Progenitor cell of endocrine pancreas (in vitro differentiated cells): ENCODE data around the gene PARL. TPM values are rescaled to one million over a fixed set of nuclear protein-coding genes. Genes with fewer than 3 reads are reported as not detected.
"Not testable (repeated sequence)": the region's sequence is repeated elsewhere in the genome, so short reads cannot be mapped to it uniquely, and the experiment has no call there.

Experiments used
- DNase-seq: peaks from one replicate; pipeline ENCODE4 v3.0.0; 2021; ENCODE audit warnings: low spot score; ENCODE audit not compliant: unreplicated experiment
- H3K27ac Mint-ChIP-seq: 2 replicates; pipeline ENCODE4 v1.8.0; 2021; ENCODE audit warnings: mild to moderate bottlenecking, moderate library complexity, mixed read lengths
- H3K27me3 Mint-ChIP-seq: 2 replicates; pipeline ENCODE4 v1.8.0; 2021; ENCODE audit warnings: mixed read lengths
- H3K36me3 Mint-ChIP-seq: 2 replicates; pipeline ENCODE4 v1.8.0; 2022; ENCODE audit warnings: mixed read lengths; ENCODE audit not compliant: insufficient read depth
- H3K4me1 Mint-ChIP-seq: 2 replicates; pipeline ENCODE4 v1.8.0; 2021; ENCODE audit warnings: low read depth, mixed read lengths
- H3K4me3 Mint-ChIP-seq: 2 replicates; pipeline ENCODE4 v1.8.0; 2021; ENCODE audit warnings: low read depth, mild to moderate bottlenecking, moderate library complexity, mixed read lengths
- H3K9me3 Mint-ChIP-seq: 2 replicates; pipeline ENCODE4 v1.8.0; 2021; ENCODE audit warnings: low read depth, mixed read lengths
- CTCF ChIP-seq: fragments of 200-600 bp; sonication (generic); IDR thresholded peaks from one replicate; pipeline ENCODE4 v1.5.0; 2021; ENCODE audit warnings: antibody characterized with exemption, mild to moderate bottlenecking; ENCODE audit not compliant: unreplicated experiment
- total RNA-seq: library from RNA; stranded (reverse); gene quantifications from 2 replicates; pipeline ENCODE4 v1.2.1, GENCODE V29; 2021

The PARL gene
- total RNA-seq, 1 donor from 2014 or later: 54.8 TPM

- H3K27me3 Mint-ChIP-seq: peaks cover 10% of the 10 kb centered on the region
- H3K36me3 Mint-ChIP-seq: peaks cover under 1% of the 10 kb centered on the region
- peak overlapping the region; percentile 93 for H3K27ac Mint-ChIP-seq
- peaks cover 18% of the 10 kb centered on the region for H3K4me1 Mint-ChIP-seq
- no peaks in the 10 kb centered on the region for H3K9me3 Mint-ChIP-seq
- DNase-seq: no peak
- H3K4me3 Mint-ChIP-seq: peak overlapping the region; percentile 91
- TF ChIP-seq CTCF: no peak
Measured at GRCh38 chr3:183884097-183884426, 618 bp downstream of the PARL start.

- no peak for DNase-seq
- Mint-ChIP-seq H3K4me3 (peak overlapping the region; percentile 91), H3K4me1 (peaks cover 18% of the 10 kb centered on the region), H3K27me3 (peaks cover 9% of the 10 kb centered on the region), H3K9me3 (no peaks in the 10 kb centered on the region), H3K36me3 (peaks cover 2% of the 10 kb centered on the region), H3K27ac (peak overlapping the region; percentile 93)
- TF ChIP-seq CTCF: no peak
Measured at GRCh38 chr3:183883291-183884096, 1.2 kb downstream of the PARL start.

GRCh38 chr3:183880121-183880520 lies 4.6 kb downstream of the PARL start:
- Mint-ChIP-seq H3K27ac (peak overlapping the region; percentile 37), H3K27me3 (no peaks in the 10 kb centered on the region), H3K4me1 (peaks cover 18% of the 10 kb centered on the region), H3K9me3 (no peaks in the 10 kb centered on the region), H3K36me3 (peaks cover 4% of the 10 kb centered on the region), H3K4me3 (no peak overlapping the region)
- TF ChIP-seq CTCF: no peak
- DNase-seq: no peak

- no peak for DNase-seq
- H3K4me1 Mint-ChIP-seq: peaks cover 15% of the 10 kb centered on the region
- H3K4me3 Mint-ChIP-seq: no peak overlapping the region
- no peaks in the 10 kb centered on the region for H3K9me3 Mint-ChIP-seq
- no peaks in the 10 kb centered on the region for H3K27me3 Mint-ChIP-seq
- no peak for TF ChIP-seq CTCF
- H3K36me3 Mint-ChIP-seq: peaks cover 4% of the 10 kb centered on the region
- H3K27ac Mint-ChIP-seq: peak overlapping the region; percentile 45
Measured at GRCh38 chr3:183879243-183879642, 5.4 kb downstream of the PARL start.

GRCh38 chr3:183878071-183878470 lies 6.6 kb downstream of the PARL start:
- no peak overlapping the region for H3K4me3 Mint-ChIP-seq

GRCh38 chr3:183877227-183877626 lies 7.5 kb downstream of the PARL start:
- not testable (repeated sequence) for H3K4me3 Mint-ChIP-seq, H3K27ac Mint-ChIP-seq, H3K4me1 Mint-ChIP-seq, DNase-seq, H3K27me3 Mint-ChIP-seq, H3K36me3 Mint-ChIP-seq, H3K9me3 Mint-ChIP-seq

More at GRCh38 chr3:183878071-183878470, 6.6 kb downstream of the PARL start:
- no peaks in the 10 kb centered on the region for H3K27me3 Mint-ChIP-seq
- no peak for DNase-seq
- peaks cover 4% of the 10 kb centered on the region for H3K36me3 Mint-ChIP-seq
- peaks cover 11% of the 10 kb centered on the region for H3K4me1 Mint-ChIP-seq
- no peak for TF ChIP-seq CTCF
- H3K27ac Mint-ChIP-seq: no peak overlapping the region
- no peaks in the 10 kb centered on the region for H3K9me3 Mint-ChIP-seq
